WTC11 (cell line): ENCODE measurements around the gene ELOB. TPM values are rescaled to one million over a fixed set of nuclear protein-coding genes. Genes with fewer than 3 reads are reported as not detected.

Experiments used
- ATAC-seq: fragments of 200-7000 bp; cut with Tn5 transposase; 2 replicates; pipeline ENCODE4 v1.10.0; 2021; ENCODE audit warnings: mild to moderate bottlenecking, moderate library complexity
- CTCF ChIA-PET: fragments of 300-600 bp; sonication (Branson Sonifier 250); formaldehyde crosslinking; loops from one replicate; lab custom pipeline; 2021; ENCODE audit warnings: antibody characterized with exemption; lab: Charles Lee
- POLR2A ChIA-PET: fragments of 350-600 bp; sonication (Branson Sonifier 250); formaldehyde crosslinking; loops from one replicate; lab custom pipeline; 2021; ENCODE audit warnings: antibody characterized with exemption; lab: Charles Lee
- DNase-seq: peaks from one replicate; pipeline ENCODE4 v3.0.0; 2021; ENCODE audit warnings: low spot score
- H3K27ac Mint-ChIP-seq: 2 replicates; pipeline ENCODE4 v1.8.0; 2021; ENCODE audit warnings: mixed read lengths
- H3K27me3 Mint-ChIP-seq: 2 replicates; pipeline ENCODE4 v1.8.0; 2021; ENCODE audit warnings: low read depth, mild to moderate bottlenecking, moderate library complexity, mixed read lengths
- H3K36me3 Mint-ChIP-seq: 2 replicates; pipeline ENCODE4 v1.8.0; 2021; ENCODE audit warnings: mixed read lengths
- H3K4me1 Mint-ChIP-seq: 2 replicates; pipeline ENCODE4 v1.8.0; 2022; ENCODE audit warnings: mixed read lengths
- H3K4me3 Mint-ChIP-seq: 2 replicates; pipeline ENCODE4 v1.8.0; 2021; ENCODE audit warnings: mild to moderate bottlenecking, moderate library complexity, mixed read lengths
- H3K9me3 Mint-ChIP-seq: 2 replicates; pipeline ENCODE4 v1.8.0; 2021; ENCODE audit warnings: mixed read lengths
- ATF1 ChIP-seq: sonication (generic); formaldehyde crosslinking; IDR thresholded peaks from 2 replicates; pipeline ENCODE4 v1.8.1; 2023; ENCODE audit warnings: mild to moderate bottlenecking, moderate library complexity, missing genetic modification reagents
- CBFB ChIP-seq: sonication (generic); formaldehyde crosslinking; IDR thresholded peaks from 2 replicates; pipeline ENCODE4 v1.8.1; 2022; ENCODE audit warnings: mild to moderate bottlenecking, low read depth, missing genetic modification reagents
- CREB1 ChIP-seq: sonication (generic); formaldehyde crosslinking; IDR thresholded peaks from 2 replicates; pipeline ENCODE4 v1.8.0; 2023; ENCODE audit warnings: mild to moderate bottlenecking, missing genetic modification reagents
- ELF4 ChIP-seq: sonication (generic); formaldehyde crosslinking; IDR thresholded peaks from 2 replicates; pipeline ENCODE4 v1.8.1; 2022; ENCODE audit warnings: low read depth, mild to moderate bottlenecking, moderate library complexity, missing genetic modification reagents
- ESRRA ChIP-seq: sonication (generic); formaldehyde crosslinking; IDR thresholded peaks from 2 replicates; pipeline ENCODE4 v1.8.1; 2022; ENCODE audit warnings: mild to moderate bottlenecking, missing genetic modification reagents, borderline replicate concordance
- GTF2I ChIP-seq: fragments of 250-450 bp; sonication (Bioruptor Pico); conservative IDR thresholded peaks from 2 replicates; pipeline ENCODE4 v1.4.0; 2021; ENCODE audit warnings: mild to moderate bottlenecking
- HMGA2 ChIP-seq: fragments of 250-450 bp; sonication (Bioruptor Pico); IDR thresholded peaks from 2 replicates; pipeline ENCODE4 v1.4.0; 2021; ENCODE audit warnings: mild to moderate bottlenecking, moderate library complexity
- NR3C1 ChIP-seq: sonication (generic); formaldehyde crosslinking; conservative IDR thresholded peaks from 2 replicates; pipeline ENCODE4 v1.8.1; 2023; ENCODE audit warnings: low read depth, mild to moderate bottlenecking, missing genetic modification reagents
- SMAD3 ChIP-seq: sonication (generic); formaldehyde crosslinking; IDR thresholded peaks from 2 replicates; pipeline ENCODE4 v1.8.0; 2022; ENCODE audit warnings: missing genetic modification reagents, mild to moderate bottlenecking, borderline replicate concordance
- SMAD4 ChIP-seq: sonication (generic); formaldehyde crosslinking; IDR thresholded peaks from 2 replicates; pipeline ENCODE4 v1.8.0; 2022; ENCODE audit warnings: mild to moderate bottlenecking, missing genetic modification reagents
- SOX15 ChIP-seq: fragments of 250-450 bp; sonication (Bioruptor Pico); IDR thresholded peaks from 2 replicates; pipeline ENCODE4 v1.9.0; 2021; ENCODE audit warnings: mild to moderate bottlenecking
- TCF7 ChIP-seq: sonication (generic); formaldehyde crosslinking; IDR thresholded peaks from 2 replicates; pipeline ENCODE4 v1.8.0; 2022; ENCODE audit warnings: mild to moderate bottlenecking, low read depth, missing genetic modification reagents, moderate library complexity
- TEAD1 ChIP-seq: sonication (generic); formaldehyde crosslinking; IDR thresholded peaks from 2 replicates; pipeline ENCODE4 v1.8.0; 2022; ENCODE audit warnings: mild to moderate bottlenecking, missing genetic modification reagents
- ZNF121 ChIP-seq: sonication (generic); formaldehyde crosslinking; IDR thresholded peaks from 2 replicates; pipeline ENCODE4 v1.8.0; 2023; ENCODE audit warnings: missing genetic modification reagents
- ZNF232 ChIP-seq: sonication (generic); formaldehyde crosslinking; IDR thresholded peaks from 2 replicates; pipeline ENCODE4 v1.8.0; 2022; ENCODE audit warnings: mild to moderate bottlenecking, missing genetic modification reagents
- ZNF671 ChIP-seq: fragments of 250-450 bp; sonication (Bioruptor Pico); IDR thresholded peaks from 2 replicates; pipeline ENCODE4 v1.8.0; 2021; ENCODE audit warnings: mild to moderate bottlenecking
- total RNA-seq: library from RNA; stranded (reverse); gene quantifications from 3 replicates; pipeline ENCODE4 v1.2.3, GENCODE V29; 2021
- TF ChIP-seq, protein P1 (sequence below): sonication (generic); formaldehyde crosslinking; IDR thresholded peaks from 2 replicates; pipeline ENCODE4 v1.8.0; 2022; ENCODE audit warnings: mild to moderate bottlenecking, missing genetic modification reagents
- TF ChIP-seq, protein P2 (sequence below): sonication (generic); formaldehyde crosslinking; IDR thresholded peaks from 2 replicates; pipeline ENCODE4 v1.8.1; 2022; ENCODE audit warnings: missing genetic modification reagents, borderline replicate concordance
- TF ChIP-seq, protein P3 (sequence below): fragments of 250-450 bp; sonication (Bioruptor Pico); IDR thresholded peaks from 2 replicates; pipeline ENCODE4 v1.9.0; 2021; ENCODE audit warnings: mild to moderate bottlenecking
- TF ChIP-seq, protein P4 (sequence below): sonication (generic); formaldehyde crosslinking; IDR thresholded peaks from 2 replicates; pipeline ENCODE4 v1.8.1; 2022; ENCODE audit warnings: mild to moderate bottlenecking, moderate library complexity, missing genetic modification reagents
- TF ChIP-seq, protein P5 (sequence below): fragments of 250-450 bp; sonication (Bioruptor Pico); IDR thresholded peaks from 2 replicates; pipeline ENCODE4 v1.8.0; 2021; ENCODE audit warnings: mild to moderate bottlenecking
- TF ChIP-seq, protein P6 (sequence below): sonication (generic); formaldehyde crosslinking; conservative IDR thresholded peaks from 2 replicates; pipeline ENCODE4 v1.8.1; 2022; ENCODE audit warnings: mild to moderate bottlenecking, missing genetic modification reagents

Gene ELOB
- total RNA-seq, 1 experiment from 2014 or later, result 252 TPM

DNA sequence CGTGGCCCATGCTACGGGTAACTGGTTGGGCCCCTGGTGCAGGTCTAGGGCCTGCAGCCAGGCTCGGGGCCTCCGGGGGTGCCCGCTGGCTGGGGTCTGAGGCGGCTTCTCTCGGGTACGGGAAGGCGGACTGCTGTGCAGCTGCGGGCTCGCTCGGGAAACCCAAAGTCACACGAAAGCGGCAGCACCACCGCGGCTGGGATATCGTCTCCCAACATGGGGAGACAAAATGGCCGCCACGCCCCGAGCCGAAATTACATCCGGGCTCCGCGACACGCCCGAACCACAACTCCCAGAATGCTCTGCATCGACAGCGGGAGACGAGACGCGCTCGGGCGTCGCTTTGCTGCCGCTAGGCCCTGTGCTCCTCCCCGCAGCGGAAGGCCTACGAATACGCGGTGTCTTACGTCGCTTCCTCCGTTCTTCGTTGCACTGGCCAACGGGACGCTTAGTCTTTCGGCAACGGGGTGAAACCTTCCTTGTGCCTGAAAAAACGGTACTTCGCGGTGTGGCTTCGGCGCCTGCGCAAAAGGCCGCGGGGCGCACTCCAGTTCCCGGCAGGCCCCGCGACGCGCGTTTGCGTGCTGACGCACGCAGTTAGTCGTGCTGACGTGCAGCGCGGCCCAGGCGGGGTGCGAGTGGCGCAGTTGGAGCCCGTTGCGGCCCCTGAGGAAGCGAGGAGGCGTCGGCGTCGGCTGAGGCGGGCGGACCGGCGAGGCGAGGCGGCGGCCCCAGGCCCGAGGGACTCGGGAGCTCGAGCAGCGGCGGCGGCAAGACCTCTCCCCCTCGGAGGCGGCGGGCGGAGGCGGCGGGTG, 24.8 kb downstream of the ELOB start, which contains the start of gene SRRM2 (continued):
- TF ChIP-seq TCF7, result no peak
- no peak for TF ChIP-seq ZNF671 (CRISPR knock-in tag)
- TF ChIP-seq CBFB (CRISPR knock-in tag), result 0 out of 2 replicates have a peak, but pooled peaks have one; percentile 84
- TF ChIP-seq, protein P1, sequence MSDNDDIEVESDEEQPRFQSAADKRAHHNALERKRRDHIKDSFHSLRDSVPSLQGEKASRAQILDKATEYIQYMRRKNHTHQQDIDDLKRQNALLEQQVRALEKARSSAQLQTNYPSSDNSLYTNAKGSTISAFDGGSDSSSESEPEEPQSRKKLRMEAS, result peak; percentile 95
- 0 out of 2 replicates have a peak, but pooled peaks have one; percentile 32 for TF ChIP-seq SMAD4 (CRISPR knock-in tag)
- TF ChIP-seq, all 79 proteins: peak for 27

DNA sequence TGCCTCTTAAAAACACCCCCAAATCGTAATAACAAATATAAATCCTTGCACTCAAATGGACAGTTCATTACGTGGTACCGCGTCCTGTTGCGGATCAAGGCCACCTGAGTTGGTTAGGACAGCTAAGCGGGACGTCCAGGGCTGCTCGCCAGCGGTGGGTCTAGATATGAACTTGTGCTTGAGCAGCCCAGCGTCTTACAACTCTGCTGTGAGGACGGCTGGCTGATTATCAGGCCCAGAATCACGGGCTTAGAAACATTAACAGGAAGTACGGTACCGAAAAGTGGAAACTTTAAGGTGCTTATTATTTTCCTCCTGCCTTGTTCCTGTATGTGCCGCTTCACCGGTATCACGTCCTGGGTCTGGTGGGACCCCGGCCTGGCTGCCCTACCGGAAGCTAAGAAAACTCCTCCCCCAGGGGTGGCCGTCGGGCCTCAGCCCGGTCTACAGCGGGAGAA, 25.5 kb downstream of the ELOB start:
- CTCF ChIA-PET, result interaction anchor here (0.6 to 1.5 kb wide), 3 partner anchors 29 to 117 kb away, joined by 3 to 6 read pairs (median 4); no protein-coding TSS in a partner anchor

DNA sequence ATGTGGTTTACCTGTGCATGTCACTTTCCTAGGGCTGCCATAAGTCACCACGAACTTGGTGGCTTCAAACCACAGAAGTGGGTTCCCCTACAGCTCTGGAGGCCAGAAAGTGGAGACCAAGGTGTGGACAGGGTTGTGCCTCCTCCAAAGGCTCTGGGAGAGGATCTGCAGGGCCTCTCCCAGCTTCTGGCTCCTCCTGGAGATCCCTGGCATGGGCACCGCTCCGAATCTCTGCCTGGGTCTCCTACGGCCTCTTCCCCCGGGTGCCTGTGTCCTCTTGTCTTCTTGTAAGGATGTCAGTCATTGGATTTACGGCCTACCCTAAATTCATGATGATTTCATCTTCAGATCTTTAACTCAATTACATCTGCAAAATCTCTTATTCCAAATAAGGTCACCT, 27.1 kb downstream of the ELOB start:
- no peak for ATAC-seq
- H3K4me3 Mint-ChIP-seq, result peak overlapping the region; percentile 77
- H3K27ac Mint-ChIP-seq, result peak overlapping the region; percentile 45; the same call in 1 of the 2 replicates
- peaks cover 17% of the 10 kb centered on the region for H3K36me3 Mint-ChIP-seq
- DNase-seq, result no peak
- no peak for TF ChIP-seq NR3C1
- TF ChIP-seq SMAD3 (CRISPR knock-in tag), result no peak
- no peak for TF ChIP-seq GTF2I
- TF ChIP-seq HMGA2, result no peak
- TF ChIP-seq SMAD4 (CRISPR knock-in tag), result no peak
- TF ChIP-seq, protein P1, result no peak
- TF ChIP-seq, protein P2, sequence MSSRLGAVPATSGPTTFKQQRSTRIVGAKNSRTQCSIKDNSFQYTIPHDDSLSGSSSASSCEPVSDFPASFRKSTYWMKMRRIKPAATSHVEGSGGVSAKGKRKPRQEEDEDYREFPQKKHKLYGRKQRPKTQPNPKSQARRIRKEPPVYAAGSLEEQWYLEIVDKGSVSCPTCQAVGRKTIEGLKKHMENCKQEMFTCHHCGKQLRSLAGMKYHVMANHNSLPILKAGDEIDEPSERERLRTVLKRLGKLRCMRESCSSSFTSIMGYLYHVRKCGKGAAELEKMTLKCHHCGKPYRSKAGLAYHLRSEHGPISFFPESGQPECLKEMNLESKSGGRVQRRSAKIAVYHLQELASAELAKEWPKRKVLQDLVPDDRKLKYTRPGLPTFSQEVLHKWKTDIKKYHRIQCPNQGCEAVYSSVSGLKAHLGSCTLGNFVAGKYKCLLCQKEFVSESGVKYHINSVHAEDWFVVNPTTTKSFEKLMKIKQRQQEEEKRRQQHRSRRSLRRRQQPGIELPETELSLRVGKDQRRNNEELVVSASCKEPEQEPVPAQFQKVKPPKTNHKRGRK (CRISPR knock-in tag), result no peak
- TF ChIP-seq, protein P3, sequence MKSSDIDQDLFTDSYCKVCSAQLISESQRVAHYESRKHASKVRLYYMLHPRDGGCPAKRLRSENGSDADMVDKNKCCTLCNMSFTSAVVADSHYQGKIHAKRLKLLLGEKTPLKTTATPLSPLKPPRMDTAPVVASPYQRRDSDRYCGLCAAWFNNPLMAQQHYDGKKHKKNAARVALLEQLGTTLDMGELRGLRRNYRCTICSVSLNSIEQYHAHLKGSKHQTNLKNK, result no peak
- no peak for TF ChIP-seq ESRRA (CRISPR knock-in tag)
- no peak for TF ChIP-seq TEAD1
- TF ChIP-seq, protein P4, sequence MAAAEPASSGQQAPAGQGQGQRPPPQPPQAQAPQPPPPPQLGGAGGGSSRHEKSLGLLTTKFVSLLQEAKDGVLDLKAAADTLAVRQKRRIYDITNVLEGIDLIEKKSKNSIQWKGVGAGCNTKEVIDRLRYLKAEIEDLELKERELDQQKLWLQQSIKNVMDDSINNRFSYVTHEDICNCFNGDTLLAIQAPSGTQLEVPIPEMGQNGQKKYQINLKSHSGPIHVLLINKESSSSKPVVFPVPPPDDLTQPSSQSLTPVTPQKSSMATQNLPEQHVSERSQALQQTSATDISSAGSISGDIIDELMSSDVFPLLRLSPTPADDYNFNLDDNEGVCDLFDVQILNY (CRISPR knock-in tag), result no peak
- no peak for TF ChIP-seq CBFB (CRISPR knock-in tag)
- no peak for TF ChIP-seq CREB1 (CRISPR knock-in tag)
- TF ChIP-seq ELF4 (CRISPR knock-in tag), result no peak
- no peak for TF ChIP-seq SOX15 (CRISPR knock-in tag)
- no peak for TF ChIP-seq ZNF121 (CRISPR knock-in tag)
- TF ChIP-seq, protein P5, sequence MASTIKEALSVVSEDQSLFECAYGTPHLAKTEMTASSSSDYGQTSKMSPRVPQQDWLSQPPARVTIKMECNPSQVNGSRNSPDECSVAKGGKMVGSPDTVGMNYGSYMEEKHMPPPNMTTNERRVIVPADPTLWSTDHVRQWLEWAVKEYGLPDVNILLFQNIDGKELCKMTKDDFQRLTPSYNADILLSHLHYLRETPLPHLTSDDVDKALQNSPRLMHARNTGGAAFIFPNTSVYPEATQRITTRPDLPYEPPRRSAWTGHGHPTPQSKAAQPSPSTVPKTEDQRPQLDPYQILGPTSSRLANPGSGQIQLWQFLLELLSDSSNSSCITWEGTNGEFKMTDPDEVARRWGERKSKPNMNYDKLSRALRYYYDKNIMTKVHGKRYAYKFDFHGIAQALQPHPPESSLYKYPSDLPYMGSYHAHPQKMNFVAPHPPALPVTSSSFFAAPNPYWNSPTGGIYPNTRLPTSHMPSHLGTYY, result no peak
- TF ChIP-seq, protein P6, sequence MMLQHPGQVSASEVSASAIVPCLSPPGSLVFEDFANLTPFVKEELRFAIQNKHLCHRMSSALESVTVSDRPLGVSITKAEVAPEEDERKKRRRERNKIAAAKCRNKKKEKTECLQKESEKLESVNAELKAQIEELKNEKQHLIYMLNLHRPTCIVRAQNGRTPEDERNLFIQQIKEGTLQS (CRISPR knock-in tag), result no peak
- ChIA-PET CTCF (no interaction called here), POLR2A (no interaction called here)
- H3K9me3 Mint-ChIP-seq, result no peaks in the 10 kb centered on the region
- H3K4me1 Mint-ChIP-seq, result peaks cover 27% of the 10 kb centered on the region
- H3K27me3 Mint-ChIP-seq, result no peaks in the 10 kb centered on the region

More for the DNA sequence above, 25.5 kb downstream of the ELOB start:
- peaks cover 38% of the 10 kb centered on the region for H3K4me1 Mint-ChIP-seq
- peaks cover 31% of the 10 kb centered on the region for H3K36me3 Mint-ChIP-seq
- POLR2A ChIA-PET, result interaction anchor here (0.6 to 1.2 kb wide), 4 partner anchors 13 to 149 kb away, joined by 3 read pairs; partner anchors contain the start of gene KCTD5
- ATAC-seq (peak; percentile 77), DNase-seq (peak; percentile 82)
- no peaks in the 10 kb centered on the region for H3K27me3 Mint-ChIP-seq
- TF ChIP-seq ATF1 (CRISPR knock-in tag) (no peak), ZNF232 (peak; percentile 73; the same call in 1 of the 2 replicates)
- H3K4me3 Mint-ChIP-seq, result peak overlapping the region; percentile 77
- no peaks in the 10 kb centered on the region for H3K9me3 Mint-ChIP-seq
- H3K27ac Mint-ChIP-seq, result peak overlapping the region; percentile 100
